ENCODE data around the gene ARID4B. TPM values are rescaled to one million over a fixed set of nuclear protein-coding genes. Genes with fewer than 3 reads are reported as not detected.
A peak's percentile ranks its signal among the peaks of the same experiment; 100 is the strongest.

ARID4B gene
- total and polyA plus RNA-seq, 2 of the 13 experiments (the other 11 are each of a cell fraction or from before 2014, with no cell fraction given): 9.7 to 24.6 TPM

GRCh38 chr1:235128456-235129328 is 199.3 kb downstream of the ARID4B start, which contains the start of gene TOMM20 (continued):
- TF ChIP-seq, protein P1, sequence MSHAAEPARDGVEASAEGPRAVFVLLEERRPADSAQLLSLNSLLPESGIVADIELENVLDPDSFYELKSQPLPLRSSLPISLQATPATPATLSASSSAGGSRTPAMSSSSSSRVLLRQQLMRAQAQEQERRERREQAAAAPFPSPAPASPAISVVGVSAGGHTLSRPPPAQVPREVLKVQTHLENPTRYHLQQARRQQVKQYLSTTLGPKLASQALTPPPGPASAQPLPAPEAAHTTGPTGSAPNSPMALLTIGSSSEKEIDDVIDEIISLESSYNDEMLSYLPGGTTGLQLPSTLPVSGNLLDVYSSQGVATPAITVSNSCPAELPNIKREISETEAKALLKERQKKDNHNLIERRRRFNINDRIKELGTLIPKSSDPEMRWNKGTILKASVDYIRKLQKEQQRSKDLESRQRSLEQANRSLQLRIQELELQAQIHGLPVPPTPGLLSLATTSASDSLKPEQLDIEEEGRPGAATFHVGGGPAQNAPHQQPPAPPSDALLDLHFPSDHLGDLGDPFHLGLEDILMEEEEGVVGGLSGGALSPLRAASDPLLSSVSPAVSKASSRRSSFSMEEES (CRISPR knock-in tag; IDR thresholded peaks at IDR 0.05): peak; percentile 98
- peak; percentile 89; the same call in 1 of the 2 replicates for TF ChIP-seq ZNF232 (CRISPR knock-in tag; IDR thresholded peaks at IDR 0.05; ENCODE audit: borderline replicate concordance)
- TF ChIP-seq BHLHE40 (IDR thresholded peaks at IDR 0.05; ENCODE audit: low read length): peak; percentile 99
- peak; percentile 95; the same call in 1 of the 2 replicates for TF ChIP-seq ZNF790 (CRISPR knock-in tag; IDR thresholded peaks at IDR 0.05; ENCODE audit: borderline replicate concordance)
- TF ChIP-seq TAF1 (CRISPR knock-in tag; IDR thresholded peaks at IDR 0.05): peak; percentile 98
- TF ChIP-seq, protein P2, sequence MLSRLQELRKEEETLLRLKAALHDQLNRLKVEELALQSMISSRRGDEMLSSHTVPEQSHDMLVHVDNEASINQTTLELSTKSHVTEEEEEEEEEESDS (CRISPR knock-in tag; IDR thresholded peaks at IDR 0.05; ENCODE audit: borderline replicate concordance): 0 out of 2 replicates have a peak, but pooled peaks have one; percentile 27
- TF ChIP-seq, protein P3, sequence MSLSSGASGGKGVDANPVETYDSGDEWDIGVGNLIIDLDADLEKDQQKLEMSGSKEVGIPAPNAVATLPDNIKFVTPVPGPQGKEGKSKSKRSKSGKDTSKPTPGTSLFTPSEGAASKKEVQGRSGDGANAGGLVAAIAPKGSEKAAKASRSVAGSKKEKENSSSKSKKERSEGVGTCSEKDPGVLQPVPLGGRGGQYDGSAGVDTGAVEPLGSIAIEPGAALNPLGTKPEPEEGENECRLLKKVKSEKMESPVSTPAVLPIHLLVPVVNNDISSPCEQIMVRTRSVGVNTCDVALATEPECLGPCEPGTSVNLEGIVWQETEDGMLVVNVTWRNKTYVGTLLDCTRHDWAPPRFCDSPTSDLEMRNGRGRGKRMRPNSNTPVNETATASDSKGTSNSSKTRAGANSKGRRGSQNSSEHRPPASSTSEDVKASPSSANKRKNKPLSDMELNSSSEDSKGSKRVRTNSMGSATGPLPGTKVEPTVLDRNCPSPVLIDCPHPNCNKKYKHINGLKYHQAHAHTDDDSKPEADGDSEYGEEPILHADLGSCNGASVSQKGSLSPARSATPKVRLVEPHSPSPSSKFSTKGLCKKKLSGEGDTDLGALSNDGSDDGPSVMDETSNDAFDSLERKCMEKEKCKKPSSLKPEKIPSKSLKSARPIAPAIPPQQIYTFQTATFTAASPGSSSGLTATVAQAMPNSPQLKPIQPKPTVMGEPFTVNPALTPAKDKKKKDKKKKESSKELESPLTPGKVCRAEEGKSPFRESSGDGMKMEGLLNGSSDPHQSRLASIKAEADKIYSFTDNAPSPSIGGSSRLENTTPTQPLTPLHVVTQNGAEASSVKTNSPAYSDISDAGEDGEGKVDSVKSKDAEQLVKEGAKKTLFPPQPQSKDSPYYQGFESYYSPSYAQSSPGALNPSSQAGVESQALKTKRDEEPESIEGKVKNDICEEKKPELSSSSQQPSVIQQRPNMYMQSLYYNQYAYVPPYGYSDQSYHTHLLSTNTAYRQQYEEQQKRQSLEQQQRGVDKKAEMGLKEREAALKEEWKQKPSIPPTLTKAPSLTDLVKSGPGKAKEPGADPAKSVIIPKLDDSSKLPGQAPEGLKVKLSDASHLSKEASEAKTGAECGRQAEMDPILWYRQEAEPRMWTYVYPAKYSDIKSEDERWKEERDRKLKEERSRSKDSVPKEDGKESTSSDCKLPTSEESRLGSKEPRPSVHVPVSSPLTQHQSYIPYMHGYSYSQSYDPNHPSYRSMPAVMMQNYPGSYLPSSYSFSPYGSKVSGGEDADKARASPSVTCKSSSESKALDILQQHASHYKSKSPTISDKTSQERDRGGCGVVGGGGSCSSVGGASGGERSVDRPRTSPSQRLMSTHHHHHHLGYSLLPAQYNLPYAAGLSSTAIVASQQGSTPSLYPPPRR (CRISPR knock-in tag; IDR thresholded peaks at IDR 0.05; ENCODE audit: borderline replicate concordance): peak; percentile 50; the same call in 1 of the 2 replicates
- TF ChIP-seq, protein P4, sequence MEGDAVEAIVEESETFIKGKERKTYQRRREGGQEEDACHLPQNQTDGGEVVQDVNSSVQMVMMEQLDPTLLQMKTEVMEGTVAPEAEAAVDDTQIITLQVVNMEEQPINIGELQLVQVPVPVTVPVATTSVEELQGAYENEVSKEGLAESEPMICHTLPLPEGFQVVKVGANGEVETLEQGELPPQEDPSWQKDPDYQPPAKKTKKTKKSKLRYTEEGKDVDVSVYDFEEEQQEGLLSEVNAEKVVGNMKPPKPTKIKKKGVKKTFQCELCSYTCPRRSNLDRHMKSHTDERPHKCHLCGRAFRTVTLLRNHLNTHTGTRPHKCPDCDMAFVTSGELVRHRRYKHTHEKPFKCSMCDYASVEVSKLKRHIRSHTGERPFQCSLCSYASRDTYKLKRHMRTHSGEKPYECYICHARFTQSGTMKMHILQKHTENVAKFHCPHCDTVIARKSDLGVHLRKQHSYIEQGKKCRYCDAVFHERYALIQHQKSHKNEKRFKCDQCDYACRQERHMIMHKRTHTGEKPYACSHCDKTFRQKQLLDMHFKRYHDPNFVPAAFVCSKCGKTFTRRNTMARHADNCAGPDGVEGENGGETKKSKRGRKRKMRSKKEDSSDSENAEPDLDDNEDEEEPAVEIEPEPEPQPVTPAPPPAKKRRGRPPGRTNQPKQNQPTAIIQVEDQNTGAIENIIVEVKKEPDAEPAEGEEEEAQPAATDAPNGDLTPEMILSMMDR (CRISPR knock-in tag; IDR thresholded peaks at IDR 0.05): no peak
- no peak for TF ChIP-seq FOSL1 (CRISPR knock-in tag; IDR thresholded peaks at IDR 0.05; ENCODE audit: borderline replicate concordance)
- TF ChIP-seq SIX4 (CRISPR knock-in tag; IDR thresholded peaks at IDR 0.05): no peak; the same call in 1 of the 2 replicates
- TF ChIP-seq JUND (CRISPR knock-in tag; IDR thresholded peaks at IDR 0.05): no peak
- TF ChIP-seq AGO1 (IDR thresholded peaks at IDR 0.05; ENCODE audit: low read depth, low read length, poor library complexity, severe bottlenecking): no peak
- no peak for TF ChIP-seq MYNN (CRISPR knock-in tag; IDR thresholded peaks at IDR 0.05; ENCODE audit: low read depth)
- TF ChIP-seq PBX2 (CRISPR knock-in tag; IDR thresholded peaks at IDR 0.05): no peak
- peak; percentile 47 for TF ChIP-seq NFYB (CRISPR knock-in tag; IDR thresholded peaks at IDR 0.05)
- no peak for TF ChIP-seq ZNF572 (CRISPR knock-in tag; IDR thresholded peaks at IDR 0.05)
- TF ChIP-seq SIN3A (IDR thresholded peaks at IDR 0.05; ENCODE audit: borderline replicate concordance, low read depth, low read length): peak; percentile 78; the same call in 1 of the 2 replicates

Measured in HepG2 (cell line).